Heart right ventricle (tissue), 16 donors: ENCODE data around the gene RIMKLB. TPM values are rescaled to one million over a fixed set of nuclear protein-coding genes. Genes with fewer than 3 reads are reported as not detected.

ENCODE experiments used
- ATAC-seq, 8 donors: fragments of 200-7000 bp; cut with Tn5 transposase; one replicate each; pipeline ENCODE4 v1.9.1; 2020; ENCODE audit warnings: mild to moderate bottlenecking in 8 of 8, moderate library complexity in 8 of 8, moderate number of reproducible peaks in 1 of 8
- DNase-seq, 2 donors: peaks; one replicate each; pipeline ENCODE4 v3.0.0-alpha.2; 2020
- H3K27ac ChIP-seq, 10 donors: fragments of 200-600 bp; sonication (generic) in 2 of 10; one replicate each; pipeline versions ENCODE4 v1.5.0 to v1.8.0; 2020 to 2022; ENCODE audit warnings: mild to moderate bottlenecking in 3 of 10
- H3K27me3 ChIP-seq, 7 donors: fragments of 200-600 bp; one replicate each; pipeline ENCODE4 v1.8.0; 2021 to 2022; ENCODE audit warnings: mild to moderate bottlenecking in 2 of 7
- H3K36me3 ChIP-seq, 9 donors: fragments of 200-600 bp; sonication (generic) in 1 of 9; one replicate each; pipeline versions ENCODE4 v1.5.0 to v1.8.0; 2020 to 2022; ENCODE audit warnings: mild to moderate bottlenecking in 2 of 9
- H3K4me1 ChIP-seq, 9 donors: fragments of 200-600 bp; sonication (generic) in 1 of 9; one replicate each; pipeline versions ENCODE4 v1.5.0 to v1.8.0; 2020 to 2022; ENCODE audit warnings: mild to moderate bottlenecking in 4 of 9
- H3K4me3 ChIP-seq, 10 donors: fragments of 200-600 bp; sonication (generic) in 2 of 10; one replicate each; pipeline versions ENCODE4 v1.5.0 to v1.8.0; 2020 to 2022; ENCODE audit warnings: mild to moderate bottlenecking in 7 of 10, moderate library complexity in 2 of 10
- H3K9me3 ChIP-seq, 11 donors: fragments of 200-600 bp in 10 of 11; sonication (generic) in 2 of 11; one replicate each; pipeline versions ENCODE4 v1.5.0 to v1.8.0; 2013 to 2022; ENCODE audit warnings: mild to moderate bottlenecking in 2 of 11, control low read depth in 1 of 11, moderate library complexity in 1 of 11
- CTCF ChIP-seq, 9 donors: fragments of 200-600 bp; sonication (generic) in 2 of 9; IDR thresholded peaks; one replicate each; pipeline versions ENCODE4 v1.5.0 to v1.8.0; 2021 to 2022; ENCODE audit warnings: antibody characterized with exemption in 9 of 9, mild to moderate bottlenecking in 5 of 9, moderate library complexity in 1 of 9
- WGBS, 2 donors: extraction: QIAGEN DNeasy Blood & Tissue Kit; methylation state at CpG; one replicate each; pipeline ENCODE4 v1.1.7; 2013; ENCODE audit warnings: inconsistent platforms in 1 of 2; 5-methylcytosine and 5-hydroxymethylcytosine counted together
- intact Hi-C, 10 donors: fragments of 100-400 bp; cut with DNase I; formaldehyde crosslinking; loops; one replicate each; pipeline versions ENCODE4 v1.11.1 to v1.14.2; 2022
- polyA plus RNA-seq, 2 donors: library from polyadenylated mRNA; stranded (reverse); fragments of 200-250 nt; gene quantifications; one replicate each; pipeline ENCODE4 v1.2.3, GENCODE V29; 2013
- total RNA-seq, 10 donors: library from RNA; stranded (reverse); fragmentation: NEBNext Ultra II Directional in 3 of 10; extraction: Animal tissue kit (Norgen Biotek cat#: 25700) in 3 of 10; gene quantifications; one replicate each; pipeline versions ENCODE4 v1.2.1 to v1.2.4, GENCODE V29; 2021 to 2023
- donor health status: Arrhythmogenic right ventricular cardiomyopathy.
- donor health status: ischemic (EF 13 %, LVEDD 7.1; RV severe dilation, severe dysfunction).
- donor health status: healthy with polysubstance abuse.
- donor health status: DM: no; HTN: yes; CAD: no.
- donor health status: DM: no; HTN: no; CAD: no.
- donor health status: ischemic (EF 25% LVEDD 6.9; RV normal size, moderate dysfunction).
- donor health status: ischemic (EF 25% LVEDD 5.7; RV mildly dilated, moderate dysfunction).
- donor health status: healthy.
- donor health status: DM: yes; HTN: yes; CAD: no.
- donor health status: Ischemic cardiomyopathy.
- donor health status: ischemic (EF 35%, LVEDD 5.7; RV mildly dilated, moderate dysfunction).
- donor health status: nonischemic (EF 11% LVEDD 7.7; RV severe dilation, severe dysfunction).
- donor health status: DM: yes; HTN: yes; CAD: no.
- donor health status: PGD.
- donor health status: ischemic (EF 29% LVEDD 5.4; RV normal size, mild dysfunction).
- donor health status: nonischemic (EF 23%, LVEDD 6.1; RV moderate dilation, normal function).

RIMKLB gene
- total and polyA plus RNA-seq, 12 donors = 7.2 to 65.9 (median 12.6) TPM

GRCh38 chr12:8658346-8658745 is 39.4 kb upstream of the RIMKLB start:
- no peak overlapping the region for H3K4me3 ChIP-seq
- peak in 1 of 8 donors; percentile 26 for ATAC-seq
- no peak for TF ChIP-seq CTCF (IDR thresholded peaks at IDR 0.05)

GRCh38 chr12:8661016-8661415 is 36.8 kb upstream of the RIMKLB start:
- Histone ChIP-seq H3K4me1 (peaks cover 0 to 9% (median 0%) of the 10 kb centered on the region in 9 donors), H3K36me3 (no peaks in the 10 kb centered on the region), H3K27ac (peak overlapping the region in 1 of 10 donors; percentile 7), H3K9me3 (peaks cover 0 to 6% (median 0%) of the 10 kb centered on the region in 11 donors), H3K27me3 (no peaks in the 10 kb centered on the region), H3K4me3 (peak overlapping the region in 4 of 10 donors; percentile 6 to 40 (median 27))
- intact Hi-C loops = no loop called here
- WGBS, 2 donors = 71 to 80% methylated on average over 3 of the region's 3 CpGs
- ATAC-seq = no peak
- DNase-seq = no peak
- TF ChIP-seq CTCF (IDR thresholded peaks at IDR 0.05) = no peak

More at GRCh38 chr12:8658346-8658745, 39.4 kb upstream of the RIMKLB start:
- peaks cover 0 to 6% (median 0%) of the 10 kb centered on the region in 11 donors for H3K9me3 ChIP-seq
- WGBS, 2 donors = 26 to 27% methylated on average over 1 of the region's 1 CpG
- peaks cover 0 to 2% (median 0%) of the 10 kb centered on the region in 9 donors for H3K4me1 ChIP-seq
- intact Hi-C loops = loop anchor here in 1 of 10 donors (10.0 kb wide), 1 partner anchor 386 kb away; no protein-coding TSS in a partner anchor
- no peaks in the 10 kb centered on the region for H3K36me3 ChIP-seq
- no peak for DNase-seq
- H3K27me3 ChIP-seq = no peaks in the 10 kb centered on the region
- no peak overlapping the region for H3K27ac ChIP-seq

- ATAC-seq (no peak), DNase-seq (no peak)
- H3K9me3 ChIP-seq = peaks cover 0 to 6% (median 0%) of the 10 kb centered on the region in 11 donors
- peak overlapping the region in 8 of 10 donors; percentile 20 to 81 (median 65) for H3K27ac ChIP-seq
- peaks cover 0 to 9% (median 0%) of the 10 kb centered on the region in 9 donors for H3K4me1 ChIP-seq
- no peaks in the 10 kb centered on the region for H3K27me3 ChIP-seq
- 79 to 80% methylated on average over 3 of the region's 3 CpGs for WGBS, 2 donors
- H3K4me3 ChIP-seq = peak overlapping the region in 8 of 10 donors; percentile 14 to 40 (median 26)
- intact Hi-C loops = no loop called here
- no peak for TF ChIP-seq CTCF (IDR thresholded peaks at IDR 0.05)
- H3K36me3 ChIP-seq = no peaks in the 10 kb centered on the region
These were observed 36.0 kb upstream of the RIMKLB start for GRCh38 chr12:8661751-8662150.

GRCh38 chr12:8662593-8662992 is 35.2 kb upstream of the RIMKLB start, which contains the start of gene MFAP5:
MFAP5 (minus strand) TSS chr12:8662826; CDS start chr12:8662104, 722 bp downstream.
- no peaks in the 10 kb centered on the region for H3K36me3 ChIP-seq
- peak within 1 kb of the TSS in 9 of 10 donors; percentile 52 to 81 (median 64) for H3K27ac ChIP-seq

More at GRCh38 chr12:8662593-8662992, 35.2 kb upstream of the RIMKLB start, which contains the start of gene MFAP5:
- intact Hi-C loops = no loop called here
- no peak for TF ChIP-seq CTCF (IDR thresholded peaks at IDR 0.05)
- Histone ChIP-seq H3K4me3 (peak within 1 kb of the TSS in 8 of 10 donors; percentile 14 to 40 (median 26)), H3K9me3 (peaks cover 0 to 4% (median 0%) of the 10 kb centered on the region in 11 donors), H3K27me3 (no peaks in the 10 kb centered on the region), H3K4me1 (peaks cover 0 to 9% (median 0%) of the 10 kb centered on the region in 9 donors)
- ATAC-seq (peak in 7 of 8 donors; percentile 51 to 80 (median 66)), DNase-seq (peak in 1 of 2 donors; percentile 15)
- WGBS, 2 donors = 71 to 72% methylated on average over 6 of the region's 6 CpGs
